HG02884 (cell line): ENCODE results near the gene ATP5F1D.

Source experiments
- ATAC-seq: cut with Tn5 transposase; IDR thresholded peaks from one replicate; pipeline ENCODE4 v1.9.1; 2021; ENCODE audit warnings: mild to moderate bottlenecking, moderate library complexity; ENCODE audit not compliant: unreplicated experiment

Gene ATP5F1D

GRCh38 chr19:1291761-1292418 lies 50.3 kb downstream of the ATP5F1D start:
- no peak for ATAC-seq

- ATAC-seq: no peak
Measured at GRCh38 chr19:1292419-1293151, 51.0 kb downstream of the ATP5F1D start.

- no peak for ATAC-seq
Measured at GRCh38 chr19:1293782-1294604, 52.4 kb downstream of the ATP5F1D start.
